GM12878 (cell line): ENCODE data around the gene REPS1. TPM values are rescaled to one million over a fixed set of nuclear protein-coding genes. Genes with fewer than 3 reads are reported as not detected.

Experiments used
- ATAC-seq: fragments of 200-7000 bp; cut with Tn5 transposase; 3 replicates; pipeline ENCODE4 v1.9.1; 2020; ENCODE audit warnings: mild to moderate bottlenecking, moderate library complexity
- BruUV-seq: library from RNA; stranded (reverse); fragments of 400-500 nt; replicated peaks from 2 replicates; lab custom pipeline; 2021; lab: Mats Ljungman, UMichigan
- CTCF ChIA-PET: fragments of 300-600 bp; sonication (Branson Sonifier 250); formaldehyde crosslinking; extraction: SDS; loops from one replicate; lab custom pipeline; 2021; ENCODE audit warnings: inconsistent platforms; lab: Yijun Ruan, JAX
- POLR2A ChIA-PET: fragments of 350-600 bp; formaldehyde crosslinking; extraction: SDS; loops from one replicate; lab custom pipeline; 2021; ENCODE audit warnings: inconsistent platforms; lab: Charles Lee
- RAD21 ChIA-PET: fragments of 300-600 bp; sonication (Branson Sonifier 250); formaldehyde crosslinking; loops from one replicate; lab custom pipeline; 2023; ENCODE audit warnings: antibody characterized with exemption; ENCODE audit not compliant: unreplicated experiment; lab: Charles Lee
- SMC1A ChIA-PET: fragments of 300-600 bp; sonication (Branson Sonifier 250); formaldehyde crosslinking; loops from one replicate; lab custom pipeline; 2023; ENCODE audit not compliant: unreplicated experiment, uncharacterized antibody; lab: Charles Lee
- DNase-seq: peaks from one replicate; pipeline ENCODE4 v3.0.0-alpha.2; 2011; ENCODE audit warnings: low read depth, low spot score
- FAIRE-seq: peaks from 3 replicates; lab custom pipeline; 2011; peaks lifted over from hg19 to GRCh38; lab: Jason Lieb, UNC
- H2AFZ ChIP-seq: 2 replicates; pipeline ENCODE4 v1.6.0; 2011; ENCODE audit warnings: low read depth, low read length, control low read depth; ENCODE audit not compliant: control insufficient read depth
- H3K27ac ChIP-seq: 2 replicates; pipeline ENCODE4 v1.5.1; 2011; ENCODE audit warnings: control low read depth; ENCODE audit not compliant: control insufficient read depth, insufficient read depth
- H3K27me3 ChIP-seq, 2 experiments: replicated peaks in 1 of 2; 2 replicates each; pipeline versions ENCODE4 v1.6.0 to v1.6.1; 2011; ENCODE audit warnings: low read length in 1 of 2; ENCODE audit not compliant: control insufficient read depth in 2 of 2, insufficient read depth in 2 of 2
- H3K36me3 ChIP-seq, 2 experiments: 2 replicates each; pipeline ENCODE4 v1.5.1; 2011; ENCODE audit warnings: low read length in 1 of 2; ENCODE audit not compliant: control insufficient read depth in 2 of 2, insufficient read depth in 2 of 2
- H3K4me1 ChIP-seq: 2 replicates; pipeline ENCODE4 v1.6.1; 2011; ENCODE audit warnings: mild to moderate bottlenecking, low read length, moderate library complexity, mixed read lengths; ENCODE audit not compliant: control insufficient read depth, insufficient read depth
- H3K4me2 ChIP-seq: 2 replicates; pipeline ENCODE4 v1.6.0; 2011; ENCODE audit warnings: control low read depth; ENCODE audit not compliant: control insufficient read depth, insufficient read depth
- H3K4me3 ChIP-seq: fragments of 200-600 bp; sonication (generic); 2 replicates; pipeline ENCODE4 v1.5.1; 2016
- H3K79me2 ChIP-seq: 2 replicates; pipeline ENCODE4 v1.6.0; 2011; ENCODE audit warnings: low read length; ENCODE audit not compliant: control insufficient read depth, insufficient read depth
- H3K9ac ChIP-seq: 2 replicates; pipeline ENCODE4 v1.8.0; 2011; ENCODE audit warnings: low read length, control low read depth, mixed read lengths; ENCODE audit not compliant: control insufficient read depth, insufficient read depth
- H3K9me3 ChIP-seq: replicated peaks from 3 replicates; pipeline ENCODE4 v1.5.1; 2011; ENCODE audit warnings: mild to moderate bottlenecking, low read length; ENCODE audit not compliant: control insufficient read depth, insufficient read depth
- H4K20me1 ChIP-seq: 2 replicates; pipeline ENCODE4 v1.6.0; 2011; ENCODE audit not compliant: control insufficient read depth, insufficient read depth
- CBFB ChIP-seq: IDR thresholded peaks from 2 replicates; pipeline ENCODE4 v1.6.1; 2016; ENCODE audit warnings: antibody characterized with exemption, low read depth
- CHD4 ChIP-seq: fragments of 200-600 bp; sonication (generic); IDR thresholded peaks from 2 replicates; pipeline ENCODE4 v1.6.1; 2016; ENCODE audit warnings: mild to moderate bottlenecking
- NR2F1 ChIP-seq: fragments of 450-650 bp; conservative IDR thresholded peaks from 2 replicates; pipeline ENCODE4 v1.6.1; 2017; ENCODE audit warnings: mild to moderate bottlenecking
- SMAD1 ChIP-seq: fragments of 450-650 bp; IDR thresholded peaks from 2 replicates; pipeline ENCODE4 v1.6.1; 2018; ENCODE audit warnings: mild to moderate bottlenecking, low read depth; ENCODE audit not compliant: partially characterized antibody
- USF2 ChIP-seq: IDR thresholded peaks from 2 replicates; pipeline ENCODE4 v1.6.1; 2011; ENCODE audit warnings: low read depth, low read length, improper control_type of control experiment, borderline replicate concordance
- WGBS: methylation state at CpG from one replicate; pipeline ENCODE4 v1.1.6; 2016; ENCODE audit warnings: low lambda C conversion rate; ENCODE audit not compliant: insufficient replicate concordance, insufficient coverage; ENCODE audit errors: missing lambda C conversion rate; 5-methylcytosine and 5-hydroxymethylcytosine counted together
- in situ Hi-C: fragments of 300-500 bp; cut with MboI; formaldehyde crosslinking; loops from 9 replicates; pipeline ENCODE4 v1.14.3; 2018; ENCODE audit warnings: mixed read lengths
- intact Hi-C: fragments of 100-400 bp; cut with micrococcal nuclease; formaldehyde crosslinking; loops from one replicate; pipeline ENCODE4 v1.14.2; 2022; ENCODE audit not compliant: unreplicated experiment
- polyA plus RNA-seq, 11 experiments: library from polyadenylated mRNA; depleted of rRNA in 4 of 11; unstranded in 6 of 11; stranded (reverse) in 5 of 11; fragments of >200 nt; fragmentation: Nextera tagmentation in 4 of 11; fragmentation: Illumina TruSeq in 1 of 11; extraction: Ambion mirVana in 4 of 11; extraction: Trizol in 1 of 11; gene quantifications; 1 replicate in 1 of 11; 2 replicates in 10 of 11; pipeline versions ENCODE4 v1.2.1 to v1.2.3, GENCODE V29; 2011 to 2016; ENCODE audit warnings: inconsistent platforms in 2 of 11, missing spikeins in 2 of 11, low read depth in 1 of 11
- total RNA-seq, 4 experiments: library from RNA; depleted of rRNA in 3 of 4; stranded (reverse); fragments of >200 nt in 3 of 4; fragmentation: Illumina TruSeq in 1 of 4; extraction: Trizol in 1 of 4; gene quantifications; 2 replicates each; pipeline versions ENCODE4 v1.2.1 to v1.2.3, GENCODE V29; 2013 to 2021
- TF ChIP-seq, protein P1 (sequence below): fragments of 150-350 bp; IDR thresholded peaks from 2 replicates; pipeline ENCODE4 v1.6.1; 2016; ENCODE audit warnings: low read depth, low read length
- TF ChIP-seq, protein P2 (sequence below): fragments of 450-650 bp; formaldehyde crosslinking; IDR thresholded peaks from 2 replicates; pipeline ENCODE4 v1.5.0; 2022; ENCODE audit warnings: mild to moderate bottlenecking, missing genetic modification characterization

REPS1 gene
- total and polyA plus RNA-seq, 10 of the 15 experiments (the other 5 are each of a cell fraction or from before 2014, with no cell fraction given), result 13.7 to 59.3 (median 31.7) TPM

- FAIRE-seq (no peak), DNase-seq (no peak), ATAC-seq (no peak)
- Histone ChIP-seq H3K27me3 (no peaks in the 10 kb centered on the region), H3K4me2 (no peak overlapping the region), H3K4me3 (no peak overlapping the region), H3K79me2 (no peaks in the 10 kb centered on the region), H3K27ac (no peak overlapping the region), H2AFZ (no peak overlapping the region), H3K9me3 (no peaks in the 10 kb centered on the region; the same call in 1 of the 3 replicates), H3K9ac (no peak overlapping the region), H3K36me3 (no peaks in the 10 kb centered on the region), H3K4me1 (no peaks in the 10 kb centered on the region; the same call in 1 of the 2 replicates), H4K20me1 (no peaks in the 10 kb centered on the region)
- ChIA-PET CTCF (interaction anchor here (0.7 to 1.1 kb wide), 2 partner anchors 46 to 274 kb away, joined by 3 read pairs; no protein-coding TSS in a partner anchor), SMC1A (interaction anchor here (1.1 to 1.2 kb wide), 2 partner anchors 31 to 45 kb away, joined by 3 to 5 read pairs; no protein-coding TSS in a partner anchor), POLR2A (no interaction called here), RAD21 (interaction anchor here (1.1 kb wide), 1 partner anchor 45 kb away, joined by 3 read pairs; no protein-coding TSS in a partner anchor)
- WGBS, result 61% methylated on average over 8 of the region's 8 CpGs
- intact Hi-C loops, result no loop called here
- BruUV-seq, result no TSS peak
- TF ChIP-seq CHD4 (no peak), CBFB (no peak), NR2F1 (no peak), USF2 (no peak), SMAD1 (no peak)
- TF ChIP-seq, protein P1, sequence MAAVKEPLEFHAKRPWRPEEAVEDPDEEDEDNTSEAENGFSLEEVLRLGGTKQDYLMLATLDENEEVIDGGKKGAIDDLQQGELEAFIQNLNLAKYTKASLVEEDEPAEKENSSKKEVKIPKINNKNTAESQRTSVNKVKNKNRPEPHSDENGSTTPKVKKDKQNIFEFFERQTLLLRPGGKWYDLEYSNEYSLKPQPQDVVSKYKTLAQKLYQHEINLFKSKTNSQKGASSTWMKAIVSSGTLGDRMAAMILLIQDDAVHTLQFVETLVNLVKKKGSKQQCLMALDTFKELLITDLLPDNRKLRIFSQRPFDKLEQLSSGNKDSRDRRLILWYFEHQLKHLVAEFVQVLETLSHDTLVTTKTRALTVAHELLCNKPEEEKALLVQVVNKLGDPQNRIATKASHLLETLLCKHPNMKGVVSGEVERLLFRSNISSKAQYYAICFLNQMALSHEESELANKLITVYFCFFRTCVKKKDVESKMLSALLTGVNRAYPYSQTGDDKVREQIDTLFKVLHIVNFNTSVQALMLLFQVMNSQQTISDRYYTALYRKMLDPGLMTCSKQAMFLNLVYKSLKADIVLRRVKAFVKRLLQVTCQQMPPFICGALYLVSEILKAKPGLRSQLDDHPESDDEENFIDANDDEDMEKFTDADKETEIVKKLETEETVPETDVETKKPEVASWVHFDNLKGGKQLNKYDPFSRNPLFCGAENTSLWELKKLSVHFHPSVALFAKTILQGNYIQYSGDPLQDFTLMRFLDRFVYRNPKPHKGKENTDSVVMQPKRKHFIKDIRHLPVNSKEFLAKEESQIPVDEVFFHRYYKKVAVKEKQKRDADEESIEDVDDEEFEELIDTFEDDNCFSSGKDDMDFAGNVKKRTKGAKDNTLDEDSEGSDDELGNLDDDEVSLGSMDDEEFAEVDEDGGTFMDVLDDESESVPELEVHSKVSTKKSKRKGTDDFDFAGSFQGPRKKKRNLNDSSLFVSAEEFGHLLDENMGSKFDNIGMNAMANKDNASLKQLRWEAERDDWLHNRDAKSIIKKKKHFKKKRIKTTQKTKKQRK, result no peak
- TF ChIP-seq, protein P2, sequence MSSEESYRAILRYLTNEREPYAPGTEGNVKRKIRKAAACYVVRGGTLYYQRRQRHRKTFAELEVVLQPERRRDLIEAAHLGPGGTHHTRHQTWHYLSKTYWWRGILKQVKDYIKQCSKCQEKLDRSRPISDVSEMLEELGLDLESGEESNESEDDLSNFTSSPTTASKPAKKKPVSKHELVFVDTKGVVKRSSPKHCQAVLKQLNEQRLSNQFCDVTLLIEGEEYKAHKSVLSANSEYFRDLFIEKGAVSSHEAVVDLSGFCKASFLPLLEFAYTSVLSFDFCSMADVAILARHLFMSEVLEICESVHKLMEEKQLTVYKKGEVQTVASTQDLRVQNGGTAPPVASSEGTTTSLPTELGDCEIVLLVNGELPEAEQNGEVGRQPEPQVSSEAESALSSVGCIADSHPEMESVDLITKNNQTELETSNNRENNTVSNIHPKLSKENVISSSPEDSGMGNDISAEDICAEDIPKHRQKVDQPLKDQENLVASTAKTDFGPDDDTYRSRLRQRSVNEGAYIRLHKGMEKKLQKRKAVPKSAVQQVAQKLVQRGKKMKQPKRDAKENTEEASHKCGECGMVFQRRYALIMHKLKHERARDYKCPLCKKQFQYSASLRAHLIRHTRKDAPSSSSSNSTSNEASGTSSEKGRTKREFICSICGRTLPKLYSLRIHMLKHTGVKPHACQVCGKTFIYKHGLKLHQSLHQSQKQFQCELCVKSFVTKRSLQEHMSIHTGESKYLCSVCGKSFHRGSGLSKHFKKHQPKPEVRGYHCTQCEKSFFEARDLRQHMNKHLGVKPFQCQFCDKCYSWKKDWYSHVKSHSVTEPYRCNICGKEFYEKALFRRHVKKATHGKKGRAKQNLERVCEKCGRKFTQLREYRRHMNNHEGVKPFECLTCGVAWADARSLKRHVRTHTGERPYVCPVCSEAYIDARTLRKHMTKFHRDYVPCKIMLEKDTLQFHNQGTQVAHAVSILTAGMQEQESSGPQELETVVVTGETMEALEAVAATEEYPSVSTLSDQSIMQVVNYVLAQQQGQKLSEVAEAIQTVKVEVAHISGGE (CRISPR knock-in tag), result no peak
- in situ Hi-C loops, result no loop called here
Observed at GRCh38 chr6:138862456-138862855, 125.6 kb downstream of the REPS1 start.
